B cell (primary cell): ENCODE measurements around the gene MTG2. TPM values are rescaled to one million over a fixed set of nuclear protein-coding genes. Genes with fewer than 3 reads are reported as not detected.

Experiments
- ATAC-seq: fragments of 200-7000 bp; cut with Tn5 transposase; one replicate; pipeline ENCODE4 v1.10.0; 2021; ENCODE audit warnings: low read depth, mild to moderate bottlenecking, moderate number of reproducible peaks, moderate library complexity
- CTCF ChIA-PET: fragments of 350-600 bp; sonication (Branson Sonifier 250); formaldehyde crosslinking; loops from one replicate; lab custom pipeline; 2021; ENCODE audit warnings: antibody characterized with exemption, inconsistent platforms; lab: Charles Lee
- POLR2A ChIA-PET: fragments of 350-600 bp; sonication (Branson Sonifier 250); formaldehyde crosslinking; loops from one replicate; lab custom pipeline; 2021; ENCODE audit warnings: antibody characterized with exemption; lab: Charles Lee
- DNase-seq: peaks from one replicate; pipeline ENCODE4 v3.0.0; 2013
- H2AFZ ChIP-seq: 2 replicates; pipeline ENCODE4 v1.6.1; 2012; ENCODE audit warnings: mild to moderate bottlenecking, low read depth, low read length; ENCODE audit not compliant: insufficient read depth, poor library complexity, severe bottlenecking
- H3K27ac ChIP-seq, 2 donors: 1 replicate in 1 of 2; 2 replicates in 1 of 2; pipeline ENCODE4 v1.5.1; 2012 to 2013; ENCODE audit warnings: low read length in 2 of 2, mild to moderate bottlenecking in 2 of 2, moderate library complexity in 1 of 2
- H3K27me3 ChIP-seq, 4 experiments: fragments of 200-600 bp in 1 of 4; sonication (generic) in 1 of 4; replicated peaks in 1 of 4; 1 replicate in 2 of 4; 2 replicates in 2 of 4; pipeline versions ENCODE4 v1.6.1 to v1.7.0; 2013 to 2016; ENCODE audit warnings: low read length in 3 of 4, mild to moderate bottlenecking in 2 of 4, mixed read lengths in 1 of 4, moderate library complexity in 1 of 4; ENCODE audit not compliant: insufficient read depth in 4 of 4, control insufficient read depth in 3 of 4; ENCODE audit errors: control extremely low read depth in 1 of 4
- H3K36me3 ChIP-seq, 2 experiments: replicated peaks in 1 of 2; 1 replicate in 1 of 2; 2 replicates in 1 of 2; pipeline versions ENCODE4 v1.6.1 to v1.7.1; 2013; ENCODE audit warnings: low read length in 1 of 2; ENCODE audit not compliant: insufficient read depth in 2 of 2, control insufficient read depth in 1 of 2; ENCODE audit errors: control extremely low read depth in 1 of 2, extremely low read depth in 1 of 2
- H3K4me1 ChIP-seq, 2 donors: fragments of 200-600 bp in 1 of 2; sonication (generic) in 1 of 2; 1 replicate in 1 of 2; 2 replicates in 1 of 2; pipeline versions ENCODE4 v1.5.1 to v1.6.1; 2013 to 2017; ENCODE audit warnings: low read length in 2 of 2; ENCODE audit not compliant: control insufficient read depth in 2 of 2, insufficient read depth in 2 of 2
- H3K4me2 ChIP-seq: replicated peaks from 2 replicates; pipeline ENCODE3; 2012; ENCODE audit warnings: mild to moderate bottlenecking, low read depth, low read length; ENCODE audit not compliant: poor library complexity, severe bottlenecking
- H3K4me3 ChIP-seq, 5 experiments: fragments of 200-600 bp in 1 of 5; sonication (generic) in 1 of 5; 1 replicate in 3 of 5; 2 replicates in 2 of 5; pipeline versions ENCODE4 v1.5.1 to v1.7.0; 2011 to 2016; ENCODE audit warnings: low read length in 4 of 5, mild to moderate bottlenecking in 4 of 5, low read depth in 2 of 5, control low read depth in 1 of 5, moderate library complexity in 1 of 5; ENCODE audit not compliant: insufficient read depth in 1 of 5; ENCODE audit errors: control extremely low read depth in 1 of 5, extremely low read depth in 1 of 5
- H3K79me2 ChIP-seq: fragments of 200-600 bp; sonication (generic); one replicate; pipeline ENCODE4 v1.6.0; 2016; ENCODE audit warnings: low read length; ENCODE audit not compliant: control insufficient read depth, insufficient read depth
- H3K9ac ChIP-seq: fragments of 200-600 bp; sonication (generic); 2 replicates; pipeline ENCODE4 v1.6.1; 2017; ENCODE audit warnings: mild to moderate bottlenecking, low read length, moderate library complexity
- H3K9me3 ChIP-seq, 3 donors: one replicate each; pipeline versions ENCODE4 v1.6.1 to v1.7.1; 2013; ENCODE audit warnings: low read length in 2 of 3; ENCODE audit not compliant: control insufficient read depth in 2 of 3, insufficient read depth in 1 of 3; ENCODE audit errors: control extremely low read depth in 1 of 3
- H4K20me1 ChIP-seq: 2 replicates; pipeline ENCODE4 v1.6.0; 2012; ENCODE audit warnings: mild to moderate bottlenecking, low read length; ENCODE audit not compliant: insufficient read depth, control insufficient read depth, poor library complexity, severe bottlenecking
- H3K27ac Mint-ChIP-seq: one replicate; pipeline ENCODE4 v1.8.0; 2021; ENCODE audit warnings: mixed read lengths
- H3K27me3 Mint-ChIP-seq: one replicate; pipeline ENCODE4 v1.8.0; 2021; ENCODE audit warnings: mixed read lengths
- H3K4me1 Mint-ChIP-seq: one replicate; pipeline ENCODE4 v1.8.0; 2021; ENCODE audit warnings: mixed read lengths
- H3K4me3 Mint-ChIP-seq: one replicate; pipeline ENCODE4 v1.8.0; 2021; ENCODE audit warnings: mixed read lengths
- H3K9me3 Mint-ChIP-seq: one replicate; pipeline ENCODE4 v1.8.0; 2022; ENCODE audit warnings: mixed read lengths; ENCODE audit not compliant: insufficient read depth
- CTCF ChIP-seq: fragments of 200-600 bp; IDR thresholded peaks from one replicate; pipeline ENCODE4 v1.8.0; 2022; ENCODE audit warnings: antibody characterized with exemption, mild to moderate bottlenecking
- EZH2 ChIP-seq: IDR thresholded peaks from 2 replicates; pipeline ENCODE4 v1.6.1; 2012; ENCODE audit warnings: borderline replicate concordance, low read depth, mild to moderate bottlenecking, moderate library complexity, low read length; ENCODE audit not compliant: insufficient read depth, poor library complexity, severe bottlenecking
- WGBS: methylation state at CpG from one replicate; pipeline ENCODE4 v1.1.5; 2013; ENCODE audit warnings: missing lambda C conversion rate; ENCODE audit not compliant: insufficient coverage; 5-methylcytosine and 5-hydroxymethylcytosine counted together
- intact Hi-C: fragments of 100-400 bp; cut with micrococcal nuclease; formaldehyde crosslinking; loops from one replicate; pipeline ENCODE4 v1.10.0; 2022
- polyA plus RNA-seq: library from polyadenylated mRNA; depleted of rRNA; stranded (reverse); fragments of >200 nt; gene quantifications from 2 replicates; pipeline ENCODE4 v1.2.3, GENCODE V29; 2012
- total RNA-seq, 2 donors: library from RNA; stranded (reverse); fragments of 120-200 nt in 1 of 2; gene quantifications; 1 replicate in 1 of 2; 2 replicates in 1 of 2; pipeline versions ENCODE4 v1.2.3 to v1.2.4, GENCODE V29; 2013 to 2022

The MTG2 gene
- total and polyA plus RNA-seq, 2 donors (not counting 1 experiment from before 2014, with no cell fraction given) = 29.6 to 48.4 TPM

- Mint-ChIP-seq H3K4me1 (peaks cover 1% of the 10 kb centered on the region), H3K27me3 (peaks cover 28% of the 10 kb centered on the region), H3K27ac (no peak overlapping the region), H3K4me3 (no peak overlapping the region), H3K9me3 (no peaks in the 10 kb centered on the region)
- Histone ChIP-seq H3K4me1 (peaks cover under 1 to 2% of the 10 kb centered on the region in 2 donors), H3K4me3 (no peak overlapping the region), H3K36me3 (no peaks in the 10 kb centered on the region), H3K4me2 (no peak overlapping the region), H3K9ac (no peak overlapping the region), H4K20me1 (no peaks in the 10 kb centered on the region), H3K27ac (no peak overlapping the region), H3K27me3 (peaks cover 0 to 49% (median 17%) of the 10 kb centered on the region in 4 experiments), H3K79me2 (no peaks in the 10 kb centered on the region), H3K9me3 (peaks cover 0 to 22% (median 0%) of the 10 kb centered on the region in 3 donors), H2AFZ (no peak overlapping the region)
- ATAC-seq (no peak), DNase-seq (no peak)
- TF ChIP-seq EZH2 (no peak), CTCF (no peak)
- CTCF ChIA-PET = no interaction called here
- POLR2A ChIA-PET = no interaction called here
- 85% methylated on average over 15 of the region's 17 CpGs for WGBS
- intact Hi-C loops = no loop called here
Measured at GRCh38 chr20:62225820-62226635, 43.2 kb downstream of the MTG2 start.
